ENCODE results near the gene ANKDD1B.

GRCh38 chr5:75710637-75711036 lies 99.4 kb downstream of the ANKDD1B start:
- TF ChIP-seq SP2 (IDR thresholded peaks at IDR 0.05; ENCODE audit: low read length) (no peak), CTCF (IDR thresholded peaks at IDR 0.05; ENCODE audit: control extremely low read depth in 1 of 3, insufficient read depth in 1 of 3, low read depth in 1 of 3, low read length in 3 of 3) (no peak), POLR2AphosphoS5 (IDR thresholded peaks at IDR 0.05; ENCODE audit: low read depth, low read length) (no peak)

Data from H1 (cell line).